Mucosa of stomach (tissue), 1 donor: ENCODE results near the gene TAMALIN.
A peak's percentile ranks its signal among the peaks of the same experiment; 100 is the strongest.

ENCODE experiments used
- H3K27me3 ChIP-seq: one replicate; pipeline ENCODE4 v1.7.0; 2013; ENCODE audit warnings: mild to moderate bottlenecking, low read length; ENCODE audit not compliant: control insufficient read depth, insufficient read depth
- H3K36me3 ChIP-seq: one replicate; pipeline ENCODE4 v1.7.0; 2013; ENCODE audit warnings: low read length; ENCODE audit not compliant: control insufficient read depth, insufficient read depth
- H3K4me1 ChIP-seq: one replicate; pipeline ENCODE4 v1.7.0; 2013; ENCODE audit warnings: mild to moderate bottlenecking, low read length; ENCODE audit not compliant: control insufficient read depth, insufficient read depth
- H3K4me3 ChIP-seq: one replicate; pipeline ENCODE4 v1.7.0; 2013; ENCODE audit warnings: low read length
- H3K9ac ChIP-seq: one replicate; pipeline ENCODE4 v1.7.0; 2013; ENCODE audit warnings: mild to moderate bottlenecking, low read length, moderate library complexity
- H3K9me3 ChIP-seq: one replicate; pipeline ENCODE4 v1.7.0; 2013; ENCODE audit warnings: mild to moderate bottlenecking, low read length, moderate library complexity; ENCODE audit not compliant: control insufficient read depth
- donor health status: Pancreatic carcinoma.

Gene TAMALIN

GRCh38 chr12:52035190-52035589, 28.4 kb downstream of the TAMALIN start:
- no peak overlapping the region for H3K9ac ChIP-seq
- no peaks in the 10 kb centered on the region for H3K36me3 ChIP-seq
- H3K9me3 ChIP-seq: no peaks in the 10 kb centered on the region
- H3K4me1 ChIP-seq: peaks cover 28% of the 10 kb centered on the region
- peaks cover 11% of the 10 kb centered on the region for H3K27me3 ChIP-seq
- no peak overlapping the region for H3K4me3 ChIP-seq

- Histone ChIP-seq H3K9me3 (no peaks in the 10 kb centered on the region), H3K36me3 (no peaks in the 10 kb centered on the region), H3K27me3 (peaks cover 11% of the 10 kb centered on the region), H3K4me3 (no peak overlapping the region), H3K4me1 (peaks cover 28% of the 10 kb centered on the region), H3K9ac (peak overlapping the region; percentile 77)
These were observed 29.2 kb downstream of the TAMALIN start for GRCh38 chr12:52035926-52036325.

- Histone ChIP-seq H3K27me3 (peaks cover 11% of the 10 kb centered on the region), H3K4me1 (peaks cover 28% of the 10 kb centered on the region), H3K9ac (peak overlapping the region; percentile 77)
These were observed 29.9 kb downstream of the TAMALIN start for GRCh38 chr12:52036587-52037171.

GRCh38 chr12:52037248-52037861, 30.6 kb downstream of the TAMALIN start:
- H3K9me3 ChIP-seq: no peaks in the 10 kb centered on the region

More at GRCh38 chr12:52036587-52037171, 29.9 kb downstream of the TAMALIN start:
- Histone ChIP-seq H3K9me3 (no peaks in the 10 kb centered on the region), H3K36me3 (no peaks in the 10 kb centered on the region), H3K4me3 (no peak overlapping the region)

GRCh38 chr12:52038447-52038846, 31.7 kb downstream of the TAMALIN start:
- Histone ChIP-seq H3K9me3 (no peaks in the 10 kb centered on the region), H3K4me1 (peaks cover 16% of the 10 kb centered on the region), H3K9ac (no peak overlapping the region), H3K36me3 (no peaks in the 10 kb centered on the region), H3K4me3 (no peak overlapping the region), H3K27me3 (peaks cover 11% of the 10 kb centered on the region)

More at GRCh38 chr12:52037248-52037861, 30.6 kb downstream of the TAMALIN start:
- Histone ChIP-seq H3K36me3 (no peaks in the 10 kb centered on the region), H3K4me1 (peaks cover 23% of the 10 kb centered on the region), H3K4me3 (no peak overlapping the region), H3K9ac (peak overlapping the region; percentile 61), H3K27me3 (peaks cover 11% of the 10 kb centered on the region)

- no peak overlapping the region for H3K4me3 ChIP-seq
- H3K36me3 ChIP-seq: no peaks in the 10 kb centered on the region
- no peaks in the 10 kb centered on the region for H3K9me3 ChIP-seq
- H3K4me1 ChIP-seq: peaks cover 26% of the 10 kb centered on the region
- no peaks in the 10 kb centered on the region for H3K27me3 ChIP-seq
- H3K9ac ChIP-seq: no peak overlapping the region
These were observed 34.3 kb downstream of the TAMALIN start for GRCh38 chr12:52041035-52041434.

- Histone ChIP-seq H3K4me3 (no peak overlapping the region), H3K4me1 (peaks cover 23% of the 10 kb centered on the region), H3K27me3 (no peaks in the 10 kb centered on the region), H3K9ac (no peak overlapping the region), H3K9me3 (no peaks in the 10 kb centered on the region), H3K36me3 (no peaks in the 10 kb centered on the region)
These were observed 35.0 kb downstream of the TAMALIN start for GRCh38 chr12:52041695-52042123.

GRCh38 chr12:52042706-52043385, 36.1 kb downstream of the TAMALIN start:
- Histone ChIP-seq H3K4me3 (no peak overlapping the region), H3K27me3 (no peaks in the 10 kb centered on the region), H3K36me3 (no peaks in the 10 kb centered on the region), H3K9ac (no peak overlapping the region), H3K9me3 (no peaks in the 10 kb centered on the region), H3K4me1 (peaks cover 23% of the 10 kb centered on the region)

GRCh38 chr12:52043386-52044212, 36.9 kb downstream of the TAMALIN start:
- Histone ChIP-seq H3K4me1 (peaks cover 23% of the 10 kb centered on the region), H3K9ac (peak overlapping the region; percentile 36)

GRCh38 chr12:52044292-52044983, 37.7 kb downstream of the TAMALIN start:
- Histone ChIP-seq H3K4me1 (peaks cover 23% of the 10 kb centered on the region), H3K27me3 (no peaks in the 10 kb centered on the region), H3K9ac (peak overlapping the region; percentile 36), H3K9me3 (no peaks in the 10 kb centered on the region), H3K36me3 (no peaks in the 10 kb centered on the region), H3K4me3 (no peak overlapping the region)

More at GRCh38 chr12:52043386-52044212, 36.9 kb downstream of the TAMALIN start:
- H3K4me3 ChIP-seq: no peak overlapping the region
- H3K27me3 ChIP-seq: no peaks in the 10 kb centered on the region
- H3K36me3 ChIP-seq: no peaks in the 10 kb centered on the region
- H3K9me3 ChIP-seq: no peaks in the 10 kb centered on the region

GRCh38 chr12:52045794-52046199, 39.1 kb downstream of the TAMALIN start:
- no peak overlapping the region for H3K9ac ChIP-seq
- no peak overlapping the region for H3K4me3 ChIP-seq
- H3K27me3 ChIP-seq: no peaks in the 10 kb centered on the region
- no peaks in the 10 kb centered on the region for H3K9me3 ChIP-seq
- peaks cover 34% of the 10 kb centered on the region for H3K4me1 ChIP-seq
- H3K36me3 ChIP-seq: no peaks in the 10 kb centered on the region
